Stomach (tissue), 9 donors: Measurements from ENCODE around the gene ATG9B. TPM values are rescaled to one million over a fixed set of nuclear protein-coding genes. Genes with fewer than 3 reads are reported as not detected.

Source experiments
- DNase-seq, 2 donors: peaks; one replicate each; pipeline versions ENCODE4 v3.0.0 to v3.0.0-alpha.2; 2013 to 2019
- H3K27ac ChIP-seq, 5 donors: fragments of 200-600 bp in 4 of 5; sonication (generic) in 4 of 5; one replicate each; pipeline ENCODE4 v1.5.1; 2013 to 2019; ENCODE audit warnings: mild to moderate bottlenecking in 1 of 5, moderate library complexity in 1 of 5
- H3K27me3 ChIP-seq, 3 donors: fragments of 200-600 bp; sonication (generic); one replicate each; pipeline ENCODE4 v1.5.1; 2017 to 2019; ENCODE audit warnings: mixed run types in 1 of 3
- H3K36me3 ChIP-seq, 4 donors: fragments of 200-600 bp; sonication (generic); 1 replicate in 3 of 4; 2 replicates in 1 of 4; pipeline ENCODE4 v1.5.1; 2016 to 2019
- H3K4me1 ChIP-seq, 4 donors: fragments of 200-600 bp; sonication (generic); one replicate each; pipeline ENCODE4 v1.5.1; 2016 to 2019
- H3K4me3 ChIP-seq, 4 donors: fragments of 200-600 bp; sonication (generic) in 3 of 4; one replicate each; pipeline ENCODE4 v1.5.1; 2016 to 2019; ENCODE audit warnings: mild to moderate bottlenecking in 1 of 4
- H3K9me3 ChIP-seq, 4 donors: fragments of 200-600 bp; sonication (generic); one replicate each; pipeline ENCODE4 v1.5.1; 2016 to 2019
- CTCF ChIP-seq, 7 experiments: fragments of 450-650 bp in 4 of 7; fragments of 200-600 bp in 3 of 7; sonication (generic) in 3 of 7; IDR thresholded peaks; one replicate each; pipeline ENCODE4 v1.5.1; 2016 to 2019; ENCODE audit warnings: antibody characterized with exemption in 7 of 7, control low read depth in 2 of 7, mild to moderate bottlenecking in 1 of 7
- EP300 ChIP-seq: sonication (generic); formaldehyde crosslinking; IDR thresholded peaks from one replicate; pipeline ENCODE4 v1.6.1; 2017; ENCODE audit warnings: antibody characterized with exemption
- POLR2A ChIP-seq, 4 donors: fragments of 450-650 bp; IDR thresholded peaks; one replicate each; pipeline ENCODE4 v1.6.1; 2016; ENCODE audit warnings: antibody characterized with exemption in 4 of 4, control low read depth in 2 of 4, mild to moderate bottlenecking in 1 of 4, moderate library complexity in 1 of 4
- POLR2AphosphoS5 ChIP-seq, 3 donors: sonication (generic); formaldehyde crosslinking; IDR thresholded peaks; one replicate each; pipeline ENCODE4 v1.6.1; 2016; ENCODE audit warnings: antibody characterized with exemption in 3 of 3
- WGBS, 5 donors: extraction: QIAGEN DNeasy Blood & Tissue Kit in 3 of 5; methylation state at CpG; one replicate each; pipeline versions ENCODE4 v1.1.5 to v1.1.7; 2013 to 2018; 5-methylcytosine and 5-hydroxymethylcytosine counted together
- intact Hi-C: fragments of 100-400 bp; cut with DNase I; formaldehyde crosslinking; loops from one replicate; pipeline ENCODE4 v1.15.1; 2023; ENCODE audit warnings: low total_unique reads
- polyA plus RNA-seq, 3 donors: library from polyadenylated mRNA; stranded (reverse); fragments of 200-250 nt; gene quantifications; one replicate each; pipeline ENCODE4 v1.2.3, GENCODE V29; 2013
- total RNA-seq, 5 donors: library from RNA; depleted of rRNA; stranded (reverse); fragments of >200 nt; gene quantifications; one replicate each; pipeline versions ENCODE4 v1.1.0 to v1.2.3, GENCODE V29; 2014 to 2016
- donor health status: healthy with polysubstance abuse.
- donor health status: Bipolar disorder and iron deficiency.
- donor health status: healthy.

Gene ATG9B
- total and polyA plus RNA-seq, 8 donors = 0.31 to 33.0 (median 8.8) TPM; not detected in 4

- 74 to 85% (median 77%) methylated on average over 12 to 14 of the region's 14 CpGs for WGBS, 5 donors
- no peaks in the 10 kb centered on the region for H3K9me3 ChIP-seq
- peaks cover 56 to 72% (median 68%) of the 10 kb centered on the region in 4 donors for H3K36me3 ChIP-seq
- H3K4me3 ChIP-seq = no peak overlapping the region
- intact Hi-C loops = loop anchor here (10.0 kb wide), 1 partner anchor 49 kb away; no protein-coding TSS in a partner anchor
- TF ChIP-seq POLR2AphosphoS5 (IDR thresholded peaks at IDR 0.05) (no peak), CTCF (IDR thresholded peaks at IDR 0.05) (no peak), EP300 (no peak), POLR2A (IDR thresholded peaks at IDR 0.05) (no peak)
- peaks cover 33 to 49% (median 36%) of the 10 kb centered on the region in 4 donors for H3K4me1 ChIP-seq
- H3K27me3 ChIP-seq = no peaks in the 10 kb centered on the region
- peak overlapping the region in 2 of 5 donors; percentile 91 to 97 for H3K27ac ChIP-seq
- peak in 1 of 2 donors; percentile 51 for DNase-seq
These were observed 41.2 kb upstream of the ATG9B start for GRCh38 chr7:151065516-151065915.

GRCh38 chr7:151064993-151065392, 40.7 kb upstream of the ATG9B start:
- intact Hi-C loops = loop anchor here (10.0 kb wide), 1 partner anchor 50 kb away; no protein-coding TSS in a partner anchor
- H3K4me1 ChIP-seq = peaks cover 37 to 54% (median 41%) of the 10 kb centered on the region in 4 donors
- no peak for DNase-seq
- peaks cover 51 to 67% (median 63%) of the 10 kb centered on the region in 4 donors for H3K36me3 ChIP-seq
- H3K4me3 ChIP-seq = no peak overlapping the region
- H3K27me3 ChIP-seq = no peaks in the 10 kb centered on the region
- TF ChIP-seq EP300 (no peak), POLR2AphosphoS5 (IDR thresholded peaks at IDR 0.05) (no peak), POLR2A (IDR thresholded peaks at IDR 0.05) (no peak), CTCF (IDR thresholded peaks at IDR 0.05) (no peak)
- WGBS, 5 donors = 65 to 89% (median 87%) methylated on average over 5 to 6 of the region's 6 CpGs
- H3K27ac ChIP-seq = peak overlapping the region in 3 of 5 donors; percentile 9 to 97 (median 91)
- no peaks in the 10 kb centered on the region for H3K9me3 ChIP-seq

DNA sequence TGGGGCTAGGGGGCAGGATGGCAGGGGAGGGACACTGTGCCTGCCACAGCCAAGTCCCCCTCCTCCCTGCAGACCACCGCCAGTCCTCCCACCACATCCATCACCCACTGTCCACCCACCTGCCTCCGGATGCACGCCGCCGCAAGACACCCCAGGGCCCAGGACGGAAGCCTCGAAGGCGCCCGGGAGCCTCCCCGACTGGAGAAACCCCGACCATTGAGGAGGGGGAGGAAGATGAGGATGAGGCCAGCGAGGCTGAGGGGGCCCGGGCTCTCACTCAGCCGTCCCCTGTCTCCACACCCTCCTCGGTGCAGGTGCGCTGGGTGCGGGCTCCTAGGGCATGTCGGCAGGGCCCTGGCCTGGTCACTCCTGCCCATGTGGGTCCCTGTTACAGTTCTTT, 40.2 kb upstream of the ATG9B start:
- WGBS, 5 donors = 84 to 95% (median 90%) methylated on average over 11 to 18 of the region's 18 CpGs
- intact Hi-C loops = loop anchor here (10.0 kb wide), 1 partner anchor 50 kb away; no protein-coding TSS in a partner anchor
- Histone ChIP-seq H3K4me3 (peak overlapping the region in 1 of 4 donors; percentile 69), H3K9me3 (no peaks in the 10 kb centered on the region), H3K27ac (peak overlapping the region in 4 of 5 donors; percentile 9 to 97 (median 88)), H3K36me3 (peaks cover 46 to 62% (median 58%) of the 10 kb centered on the region in 4 donors), H3K4me1 (peaks cover 37 to 56% (median 42%) of the 10 kb centered on the region in 4 donors), H3K27me3 (no peaks in the 10 kb centered on the region)
- DNase-seq = no peak
- TF ChIP-seq POLR2AphosphoS5 (IDR thresholded peaks at IDR 0.05) (no peak), EP300 (no peak), CTCF (IDR thresholded peaks at IDR 0.05) (no peak), POLR2A (IDR thresholded peaks at IDR 0.05) (no peak)

- peak overlapping the region; percentile 37 to 94 (median 59) for H3K4me3 ChIP-seq
- no peaks in the 10 kb centered on the region for H3K27me3 ChIP-seq
- intact Hi-C loops = loop anchor here (10.0 kb wide), 1 partner anchor 52 kb away; no protein-coding TSS in a partner anchor
- no peaks in the 10 kb centered on the region for H3K9me3 ChIP-seq
- no peak for TF ChIP-seq EP300
- no peak for TF ChIP-seq CTCF (IDR thresholded peaks at IDR 0.05)
- TF ChIP-seq POLR2A (IDR thresholded peaks at IDR 0.05) = no peak
- TF ChIP-seq POLR2AphosphoS5 (IDR thresholded peaks at IDR 0.05) = no peak
- DNase-seq = peak in 1 of 2 donors; percentile 50
- WGBS, 5 donors = 10 to 25% (median 22%) methylated on average over 5 to 11 of the region's 11 CpGs
- H3K27ac ChIP-seq = peak overlapping the region; percentile 47 to 97 (median 91)
- H3K36me3 ChIP-seq = peaks cover 41 to 49% (median 45%) of the 10 kb centered on the region in 4 donors
- peaks cover 46 to 65% (median 52%) of the 10 kb centered on the region in 4 donors for H3K4me1 ChIP-seq
These were observed 38.9 kb upstream of the ATG9B start for GRCh38 chr7:151063212-151063561.
